Stimulated activated effector memory CD8-positive, alpha-beta T cell treated with anti-CD3 and anti-CD28 coated beads, Interleukin-12 subunit alpha, Interleukin-12 subunit beta, amount 100 ng/mL, for 72 hours (primary cell): ENCODE data around the gene GABRR3.

Experiments
- ATAC-seq: fragments of 150-1000 bp; cut with Tn5 transposase; 2 replicates; pipeline ENCODE4 v1.10.0; 2021
- DNase-seq, 2 donors: peaks; one replicate each; pipeline ENCODE4 v3.0.0; 2021 to 2022; ENCODE audit warnings: low spot score in 2 of 2
- H3K27ac Mint-ChIP-seq: one replicate; pipeline ENCODE4 v1.8.0; 2022; ENCODE audit warnings: mild to moderate bottlenecking, mixed read lengths
- H3K36me3 Mint-ChIP-seq: one replicate; pipeline ENCODE4 v1.8.0; 2022; ENCODE audit warnings: mild to moderate bottlenecking, mixed read lengths
- H3K4me1 Mint-ChIP-seq: one replicate; pipeline ENCODE4 v1.8.0; 2022; ENCODE audit warnings: mixed read lengths
- H3K4me3 Mint-ChIP-seq: one replicate; pipeline ENCODE4 v1.8.0; 2022; ENCODE audit warnings: mild to moderate bottlenecking, mixed read lengths
- H3K9me3 Mint-ChIP-seq: one replicate; pipeline ENCODE4 v1.8.0; 2022; ENCODE audit warnings: mixed read lengths

GABRR3 gene

DNA sequence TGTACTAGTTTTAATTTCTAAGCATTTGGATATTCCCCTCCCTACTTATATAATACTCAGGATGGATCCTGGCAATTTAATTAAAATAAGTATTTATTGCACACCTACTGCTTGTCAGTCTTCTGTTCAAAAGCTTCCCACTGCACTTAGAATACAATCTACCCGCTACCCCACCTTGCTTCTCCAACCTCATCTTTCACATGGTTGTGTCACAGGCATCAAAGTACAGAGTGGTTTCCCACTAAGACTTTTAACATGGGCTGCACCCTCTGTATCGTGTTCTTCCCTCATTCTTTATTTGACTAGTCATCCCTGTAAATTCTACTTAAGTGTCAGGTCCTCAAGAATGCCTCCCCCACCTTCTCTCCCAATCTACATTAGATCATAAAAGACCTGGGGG is 97.9 kb downstream of the GABRR3 start:
- ATAC-seq (no peak), DNase-seq (no peak)
- Mint-ChIP-seq H3K36me3 (peaks cover 32% of the 10 kb centered on the region), H3K27ac (no peak overlapping the region), H3K9me3 (no peaks in the 10 kb centered on the region), H3K4me3 (no peak overlapping the region), H3K4me1 (peaks cover 11% of the 10 kb centered on the region)

DNA sequence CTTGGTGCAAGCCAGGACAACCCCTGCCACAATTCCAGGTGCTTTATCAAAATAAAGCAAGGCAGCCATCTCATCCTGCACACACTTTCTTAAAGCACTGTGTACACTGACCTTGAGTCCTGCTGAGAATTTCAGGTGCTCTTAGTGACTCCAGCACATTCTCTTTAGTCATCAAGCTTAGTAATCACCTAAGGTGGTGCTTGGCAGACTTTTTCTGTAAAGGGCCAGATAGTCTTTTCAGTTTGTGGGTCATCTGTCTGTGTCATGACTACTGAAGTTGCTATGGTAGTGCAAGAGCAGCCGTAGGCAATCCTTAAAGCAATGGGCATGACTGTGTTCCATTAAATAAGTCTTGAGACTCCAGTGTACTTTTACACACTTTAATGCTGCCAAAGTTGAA is 99.3 kb downstream of the GABRR3 start:
- ATAC-seq: peak; percentile 83
- peaks cover 20% of the 10 kb centered on the region for H3K36me3 Mint-ChIP-seq
- no peak overlapping the region for H3K4me3 Mint-ChIP-seq
- no peak for DNase-seq
- H3K4me1 Mint-ChIP-seq: peaks cover 11% of the 10 kb centered on the region
- H3K9me3 Mint-ChIP-seq: no peaks in the 10 kb centered on the region
- no peak overlapping the region for H3K27ac Mint-ChIP-seq
